D341Med (cell line): ENCODE measurements around the gene SLC14A1.

Experiments used
- DNase-seq: peaks from one replicate; pipeline ENCODE4 v3.0.0; 2012; ENCODE audit warnings: low spot score

SLC14A1 gene

DNA sequence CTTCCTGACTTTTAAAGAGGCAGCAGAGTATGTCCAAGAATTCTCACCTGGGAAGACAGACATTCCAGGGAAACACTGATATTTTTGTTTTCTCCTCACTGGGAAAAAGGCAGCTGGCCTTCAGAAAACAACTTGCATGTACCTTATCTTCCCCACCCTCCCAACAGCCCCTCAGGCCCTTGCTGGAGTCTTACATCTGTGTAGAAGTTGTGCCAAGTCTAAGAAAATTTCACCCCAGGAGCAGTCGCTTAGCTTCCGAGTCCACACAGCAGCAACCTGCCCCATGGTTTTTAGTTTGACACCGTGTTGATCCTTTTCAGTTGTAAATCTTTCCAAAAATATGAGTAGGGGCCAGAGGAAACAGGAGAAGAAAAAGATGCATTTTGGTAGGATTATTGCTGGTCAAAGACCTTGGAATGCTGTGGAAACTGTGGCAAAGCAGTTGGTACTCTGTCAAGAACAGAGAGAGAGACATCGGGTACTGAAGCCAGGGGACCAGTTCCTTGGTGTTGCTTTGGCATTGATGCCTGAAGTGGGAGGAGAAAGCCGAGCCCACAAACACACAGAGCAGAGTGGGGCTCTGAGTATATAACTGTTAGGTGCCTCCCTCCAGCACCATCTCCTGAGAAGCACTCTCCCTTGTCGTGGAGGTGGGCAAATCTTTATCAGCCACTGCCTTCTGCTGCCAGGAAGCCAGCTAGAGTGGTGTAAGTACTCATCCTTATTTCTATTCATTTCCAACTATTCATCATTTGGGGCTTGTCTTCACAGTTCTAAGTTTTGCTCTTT, at the start of gene SLC14A1:
Gene SLC14A1 (plus strand): TSS at position 615 of the 789 bp plus-strand sequence. CDS start 6,140 bp downstream, outside the sequence.
- no peak for DNase-seq

GRCh38 chr18:45677276-45677807, 46.6 kb upstream of the SLC14A1 start:
- DNase-seq, result no peak

GRCh38 chr18:45678441-45678840, 45.5 kb upstream of the SLC14A1 start:
- no peak for DNase-seq

DNA sequence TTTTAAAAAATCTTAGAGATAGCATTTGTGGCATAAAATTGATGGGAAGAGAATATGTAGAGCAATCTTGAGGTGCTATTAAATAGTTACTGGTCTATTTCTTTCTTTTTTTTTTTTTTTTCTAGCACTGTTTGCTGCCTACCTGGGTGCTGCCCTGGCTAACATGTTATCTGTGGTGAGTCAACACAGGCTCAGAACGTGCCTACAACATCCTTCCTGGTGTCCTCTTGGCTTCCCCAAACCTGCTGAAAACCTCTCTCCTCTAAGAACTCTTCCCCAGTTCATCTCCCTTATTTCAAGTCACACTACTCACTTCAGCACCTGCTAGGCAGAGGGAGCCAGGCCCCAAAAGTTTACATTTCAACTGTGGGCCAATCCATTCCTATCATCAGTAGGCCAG, 45.1 kb upstream of the SLC14A1 start:
- no peak for DNase-seq

DNA sequence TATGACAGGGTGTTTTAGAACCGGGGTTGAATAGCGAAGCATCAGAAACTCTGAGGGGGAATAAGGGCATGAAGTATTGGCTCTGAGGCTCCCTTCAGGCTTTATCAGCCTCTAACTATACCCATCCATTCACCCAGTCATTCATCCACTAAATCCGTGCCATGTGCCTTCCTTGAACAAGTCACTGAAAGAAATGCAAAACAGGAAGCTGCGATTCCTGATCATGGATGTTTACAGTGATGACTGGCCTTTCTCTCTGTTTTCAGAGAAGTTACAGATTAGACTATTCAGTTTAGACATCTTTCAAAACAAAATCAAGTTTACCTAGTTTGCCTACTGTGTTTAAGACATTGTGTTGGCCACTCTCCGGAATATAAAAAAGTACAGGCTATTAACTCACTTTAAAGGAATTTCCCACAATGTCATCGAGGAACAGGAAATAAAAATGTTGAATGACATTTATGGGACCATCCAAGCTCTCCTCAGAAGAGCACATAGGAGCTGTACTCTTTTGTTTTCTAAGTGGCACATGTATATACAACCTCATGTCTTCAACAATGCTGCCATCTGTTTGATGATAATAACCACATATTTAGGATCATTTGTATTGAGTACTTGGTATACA, 43.8 kb upstream of the SLC14A1 start:
- DNase-seq, result no peak

- no peak for DNase-seq
These were observed 41.8 kb upstream of the SLC14A1 start for GRCh38 chr18:45682181-45682580.

GRCh38 chr18:45684341-45685115, 39.5 kb upstream of the SLC14A1 start:
- DNase-seq, result no peak

GRCh38 chr18:45686891-45687611, 36.9 kb upstream of the SLC14A1 start:
- DNase-seq, result no peak

DNA sequence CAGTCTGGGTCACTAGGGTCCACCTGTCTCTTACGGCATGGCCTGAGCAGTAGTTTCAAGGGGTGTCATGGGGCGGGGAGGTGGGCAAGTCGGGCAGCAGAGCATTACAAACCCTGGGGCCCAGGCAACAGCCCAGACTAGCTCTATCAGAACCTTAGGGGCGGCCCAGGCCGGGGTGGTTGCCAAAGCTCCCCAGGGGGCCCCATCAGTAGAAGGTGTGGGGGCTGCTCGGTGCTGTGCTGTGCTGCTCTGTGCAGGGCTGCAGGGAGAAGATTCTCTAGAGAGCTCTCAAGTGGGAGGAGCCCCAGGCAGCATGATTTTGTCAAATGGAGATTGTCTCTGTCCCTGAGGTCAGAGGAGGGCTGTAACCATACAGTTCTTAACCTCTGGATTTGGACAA, 36.4 kb upstream of the SLC14A1 start:
- no peak for DNase-seq

- DNase-seq, result no peak
These were observed 35.9 kb upstream of the SLC14A1 start for GRCh38 chr18:45688113-45688512.

DNA sequence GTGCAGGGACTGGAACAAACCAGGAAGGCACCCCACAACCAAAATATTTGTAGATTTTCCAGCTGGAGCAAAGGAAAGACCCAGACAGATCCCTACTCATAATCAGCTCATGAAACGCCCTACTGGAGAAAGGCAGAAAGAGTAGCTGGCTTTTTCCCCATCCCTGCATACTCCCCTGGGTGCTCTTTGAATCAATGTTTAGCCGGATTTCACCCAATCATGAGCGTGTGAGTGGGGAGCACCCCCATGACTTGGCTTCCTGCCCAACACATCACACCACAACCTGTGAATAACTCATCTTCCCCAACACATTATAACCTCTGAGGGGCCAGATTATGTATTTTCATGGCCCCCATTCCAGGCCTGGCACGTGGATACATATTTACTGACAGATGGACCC, 35.1 kb upstream of the SLC14A1 start:
- no peak for DNase-seq

GRCh38 chr18:45689396-45689795, 34.6 kb upstream of the SLC14A1 start:
- no peak for DNase-seq

DNA sequence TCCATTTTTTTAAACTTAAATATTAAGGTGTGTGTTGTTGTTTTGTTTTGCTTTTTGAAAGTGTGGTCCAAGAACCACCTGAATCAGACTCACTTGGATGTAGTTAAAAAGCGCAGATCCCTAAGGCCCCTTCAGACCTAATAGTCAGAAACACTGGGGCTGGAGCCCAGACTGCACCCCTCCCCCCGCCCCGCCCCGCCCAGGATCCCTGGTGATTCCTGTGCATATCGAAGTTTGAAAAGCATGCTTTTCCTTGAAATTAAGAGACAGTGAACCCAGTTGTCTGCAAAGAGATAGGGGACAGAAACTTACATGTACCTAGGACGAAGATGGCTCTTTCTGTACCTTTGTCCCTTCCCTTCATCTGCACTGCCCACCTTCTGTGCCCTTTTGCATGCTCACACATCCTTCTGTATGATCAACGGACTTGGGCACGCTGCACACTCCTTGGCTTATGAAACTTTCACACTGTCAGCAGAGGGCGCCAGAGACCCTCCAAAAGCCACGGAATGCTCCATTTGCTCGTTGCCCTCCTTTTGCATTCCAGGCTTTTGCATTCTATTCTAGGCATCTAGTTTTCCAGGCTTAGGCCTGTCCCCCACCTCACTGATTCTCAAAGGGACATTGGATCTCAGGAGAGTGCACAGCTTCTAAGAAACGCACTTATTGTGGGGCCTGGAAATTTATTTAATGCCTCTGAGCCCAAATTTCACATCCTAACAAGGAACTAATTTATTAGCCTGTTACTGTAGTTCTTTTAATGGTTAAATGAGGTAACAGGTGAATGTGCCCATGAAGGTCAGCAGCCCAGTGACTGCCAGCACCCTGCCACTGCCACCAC, 32.8 kb upstream of the SLC14A1 start:
- peak; percentile 86 for DNase-seq

- no peak for DNase-seq
These were observed 32.2 kb upstream of the SLC14A1 start for GRCh38 chr18:45691816-45692179.

DNA sequence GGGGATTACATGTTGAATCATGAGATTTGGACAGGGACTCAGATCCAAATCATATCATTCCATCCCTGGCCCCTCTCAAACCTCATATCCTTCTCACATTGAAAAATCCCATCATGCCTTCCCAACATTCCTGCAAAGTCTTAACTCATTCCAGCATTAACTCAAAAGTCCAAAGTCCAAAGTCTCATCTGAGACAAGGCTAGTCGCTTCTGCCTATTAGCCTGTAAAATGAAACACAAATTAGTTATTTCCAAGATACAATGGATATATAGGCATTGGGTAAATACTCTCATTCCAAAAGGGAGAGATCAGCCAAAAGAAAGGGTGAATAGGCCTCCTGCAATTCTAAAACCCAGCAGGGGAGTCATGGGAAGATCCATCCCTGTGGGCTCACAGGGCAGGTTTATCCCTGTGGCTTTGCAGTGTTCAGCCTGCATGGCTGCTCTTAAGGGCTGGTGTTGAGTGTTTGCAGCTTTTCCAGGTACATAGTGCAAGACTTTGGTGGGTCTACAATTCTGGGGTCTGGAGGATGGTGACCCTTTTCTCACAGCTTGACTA, 21.2 kb upstream of the SLC14A1 start:
- no peak for DNase-seq

DNA sequence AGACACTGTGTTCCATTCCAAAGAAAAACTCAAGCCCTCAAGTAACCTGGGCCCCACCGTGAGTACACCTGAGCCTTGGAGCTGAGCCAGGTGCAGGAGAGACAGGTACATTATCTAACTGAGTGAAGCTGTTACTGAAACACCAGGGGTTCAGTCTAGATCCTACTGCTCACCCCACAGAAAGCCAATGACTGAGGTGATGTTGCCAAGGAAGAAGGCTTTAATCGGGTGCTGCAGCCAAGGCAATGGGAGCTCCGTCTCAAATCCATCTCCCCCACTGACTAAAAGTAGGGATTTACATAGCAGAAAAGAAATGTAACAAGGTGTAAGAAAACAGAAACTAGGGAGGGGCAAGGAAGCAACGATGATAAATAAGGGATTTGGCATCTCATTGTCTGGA, 15.2 kb upstream of the SLC14A1 start:
- DNase-seq, result no peak

DNA sequence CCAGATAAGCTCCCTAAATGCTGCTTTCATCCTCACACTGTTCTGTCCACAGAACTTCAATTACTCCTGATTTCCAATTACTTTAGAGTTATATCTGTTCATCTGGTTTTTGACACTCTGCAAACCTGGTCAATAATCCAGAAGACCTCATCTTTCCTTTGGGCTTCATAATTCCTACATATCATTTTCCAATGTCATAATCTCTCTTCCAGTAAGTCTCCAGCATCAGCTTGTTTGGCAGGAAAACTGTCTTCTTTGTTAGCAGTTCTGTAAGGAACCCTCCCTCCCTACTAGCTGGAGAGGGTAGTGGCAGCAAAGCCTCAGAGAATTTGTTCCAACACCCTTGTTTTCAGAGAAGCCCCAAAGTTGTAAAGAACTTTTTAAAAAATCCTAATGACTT, 11.9 kb upstream of the SLC14A1 start:
- DNase-seq, result no peak

DNA sequence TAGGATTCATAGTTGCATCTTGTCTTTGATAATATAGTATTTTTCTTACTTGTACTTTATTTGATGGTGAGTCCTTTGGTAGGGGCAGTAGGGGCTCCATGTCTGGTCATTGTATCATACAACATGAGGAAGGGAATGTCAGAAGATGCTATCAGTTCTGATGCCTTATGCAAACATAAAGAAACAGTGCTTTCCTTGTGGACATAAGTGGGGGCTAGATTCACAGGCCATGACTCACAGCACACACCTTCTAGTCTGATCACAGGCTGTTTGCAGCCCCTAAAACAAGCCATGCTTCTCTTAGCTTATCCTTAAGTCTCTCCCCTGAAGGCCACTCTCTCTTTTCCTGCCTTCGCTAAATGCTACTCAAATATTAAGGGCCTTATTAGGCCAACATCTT, 10.7 kb upstream of the SLC14A1 start:
- DNase-seq, result no peak

- no peak for DNase-seq
These were observed 8.7 kb upstream of the SLC14A1 start for GRCh38 chr18:45715212-45715780.

DNA sequence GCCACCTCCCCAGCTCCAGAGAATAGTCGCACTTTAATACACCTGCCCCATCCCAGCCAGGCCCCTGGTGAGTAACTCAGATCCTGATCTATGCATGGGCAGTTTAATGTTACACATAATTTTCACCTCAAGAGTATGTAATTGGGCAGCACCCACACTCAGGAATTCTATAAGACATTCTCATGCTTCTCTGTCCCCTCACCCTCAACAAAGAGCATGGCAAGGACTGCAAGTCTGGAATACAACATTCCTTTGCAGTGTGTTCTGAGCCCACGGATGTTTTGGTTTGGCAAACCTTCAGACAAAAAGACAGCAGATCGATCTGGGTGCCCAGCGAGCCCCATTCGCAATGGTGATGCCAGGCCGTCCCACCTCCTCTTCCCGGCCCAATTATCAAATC, 4.9 kb upstream of the SLC14A1 start:
- DNase-seq, result no peak

DNA sequence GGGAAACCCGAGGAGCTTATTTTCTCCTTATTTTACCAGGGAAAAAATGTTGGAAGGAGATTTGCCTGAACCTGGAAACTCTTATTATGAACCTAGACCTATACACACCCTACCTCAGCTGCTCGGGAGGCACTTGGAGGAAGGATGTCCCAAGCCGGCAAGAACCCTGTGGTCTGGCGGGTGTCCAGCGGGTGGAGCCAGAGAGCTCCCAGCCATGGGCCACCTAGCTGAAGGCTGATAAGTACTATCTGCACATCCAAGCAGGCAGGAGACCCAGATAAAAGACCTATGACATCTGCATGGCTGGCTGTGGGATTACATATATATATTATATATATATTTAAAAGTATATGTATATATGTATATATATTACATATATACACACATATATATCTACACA, 1.1 kb upstream of the SLC14A1 start:
- peak; percentile 94 for DNase-seq
